Keratinocyte (primary cell): ENCODE data around the gene TMC1. TPM values are rescaled to one million over a fixed set of nuclear protein-coding genes. Genes with fewer than 3 reads are reported as not detected.

ENCODE experiments used
- DNase-seq: peaks from one replicate; pipeline ENCODE4 v3.0.0-alpha.2; 2011; ENCODE audit warnings: low read depth, missing footprints, low spot score
- FAIRE-seq: peaks from 2 replicates; lab custom pipeline; 2011; peaks lifted over from hg19 to GRCh38; lab: Jason Lieb, UNC
- H2AFZ ChIP-seq: 2 replicates; pipeline ENCODE4 v1.6.0; 2012; ENCODE audit warnings: low read length, control low read depth, inconsistent platforms; ENCODE audit not compliant: control insufficient read depth
- H3K27ac ChIP-seq: 2 replicates; pipeline ENCODE4 v1.5.1; 2011; ENCODE audit warnings: low read length; ENCODE audit not compliant: control insufficient read depth, insufficient read depth
- H3K27me3 ChIP-seq: 3 replicates; pipeline ENCODE4 v1.6.0; 2011; ENCODE audit warnings: low read length; ENCODE audit not compliant: control insufficient read depth, insufficient read depth; ENCODE audit errors: extremely low read depth
- H3K36me3 ChIP-seq, 2 experiments: 2 replicates in 1 of 2; 3 replicates in 1 of 2; pipeline ENCODE4 v1.5.1; 2011; ENCODE audit warnings: low read length in 2 of 2, mild to moderate bottlenecking in 1 of 2; ENCODE audit not compliant: control insufficient read depth in 2 of 2, insufficient read depth in 2 of 2; ENCODE audit errors: extremely low read depth in 1 of 2
- H3K4me1 ChIP-seq: 3 replicates; pipeline ENCODE4 v1.5.1; 2011; ENCODE audit warnings: low read length; ENCODE audit not compliant: control insufficient read depth, insufficient read depth; ENCODE audit errors: extremely low read depth
- H3K4me2 ChIP-seq: 3 replicates; pipeline ENCODE4 v1.6.0; 2011; ENCODE audit warnings: low read depth, low read length; ENCODE audit not compliant: control insufficient read depth, insufficient read depth; ENCODE audit errors: extremely low read depth
- H3K4me3 ChIP-seq, 3 experiments: fragments of 200-600 bp in 1 of 3; sonication (generic) in 1 of 3; 2 replicates in 2 of 3; 3 replicates in 1 of 3; pipeline ENCODE4 v1.5.1; 2011 to 2016; ENCODE audit warnings: low read length in 3 of 3, mild to moderate bottlenecking in 3 of 3, control low read depth in 2 of 3, inconsistent platforms in 1 of 3, low read depth in 1 of 3, mixed read lengths in 1 of 3, mixed run types in 1 of 3, moderate library complexity in 1 of 3; ENCODE audit not compliant: control insufficient read depth in 2 of 3, insufficient read depth in 2 of 3; ENCODE audit errors: extremely low read depth in 1 of 3
- H3K79me2 ChIP-seq: 2 replicates; pipeline ENCODE4 v1.6.0; 2012; ENCODE audit warnings: low read length; ENCODE audit not compliant: control insufficient read depth, insufficient read depth
- H3K9ac ChIP-seq: 3 replicates; pipeline ENCODE4 v1.6.0; 2011; ENCODE audit warnings: low read length; ENCODE audit not compliant: control insufficient read depth, insufficient read depth; ENCODE audit errors: extremely low read depth
- H3K9me1 ChIP-seq: 3 replicates; pipeline ENCODE4 v1.6.0; 2011; ENCODE audit warnings: low read length; ENCODE audit not compliant: control insufficient read depth, insufficient read depth; ENCODE audit errors: extremely low read depth
- H3K9me3 ChIP-seq: 2 replicates; pipeline ENCODE4 v1.5.1; 2012; ENCODE audit warnings: low read depth, low read length; ENCODE audit not compliant: control insufficient read depth
- H4K20me1 ChIP-seq: 3 replicates; pipeline ENCODE4 v1.6.0; 2011; ENCODE audit warnings: low read length; ENCODE audit not compliant: control insufficient read depth, insufficient read depth; ENCODE audit errors: extremely low read depth
- EZH2 ChIP-seq: IDR thresholded peaks from one replicate; pipeline ENCODE4 v1.6.1; 2012; ENCODE audit warnings: inconsistent platforms, mild to moderate bottlenecking, low read length, moderate library complexity
- dilution Hi-C: fragments of 300-500 bp; cut with MboI; formaldehyde crosslinking; loops from one replicate; pipeline ENCODE4 v1.7.0; 2020; ENCODE audit warnings: low sequenced_read_pairs; ENCODE audit not compliant: extremely low pct_ligation_motif_present
- polyA plus RNA-seq, 5 experiments: library from polyadenylated mRNA; depleted of rRNA in 3 of 5; stranded (reverse) in 3 of 5; stranded (forward) in 1 of 5; unstranded in 1 of 5; fragments of >200 nt; gene quantifications; 1 replicate in 1 of 5; 2 replicates in 3 of 5; 3 replicates in 1 of 5; pipeline versions ENCODE4 v1.2.1 to v1.2.3, GENCODE V29; 2011 to 2012; ENCODE audit warnings: missing spikeins in 2 of 5, low read depth in 1 of 5, low replicate concordance in 1 of 5
- TF ChIP-seq, protein P1 (sequence below), 3 experiments: IDR thresholded peaks in 1 of 3; conservative IDR thresholded peaks in 1 of 3; optimal IDR thresholded peaks in 1 of 3; 2 replicates in 2 of 3; 3 replicates in 1 of 3; pipeline versions ENCODE3 to v1.5.1; 2011; ENCODE audit warnings: low read length in 3 of 3, mild to moderate bottlenecking in 3 of 3, moderate library complexity in 2 of 3, control low read depth in 1 of 3, inconsistent platforms in 1 of 3; ENCODE audit not compliant: insufficient read depth in 2 of 3; ENCODE audit errors: extremely low read depth in 1 of 3

Gene TMC1
- polyA plus RNA-seq, 1 donor (not counting 4 experiments of a cell fraction or from before 2014, with no cell fraction given), result 0.05 TPM

DNA sequence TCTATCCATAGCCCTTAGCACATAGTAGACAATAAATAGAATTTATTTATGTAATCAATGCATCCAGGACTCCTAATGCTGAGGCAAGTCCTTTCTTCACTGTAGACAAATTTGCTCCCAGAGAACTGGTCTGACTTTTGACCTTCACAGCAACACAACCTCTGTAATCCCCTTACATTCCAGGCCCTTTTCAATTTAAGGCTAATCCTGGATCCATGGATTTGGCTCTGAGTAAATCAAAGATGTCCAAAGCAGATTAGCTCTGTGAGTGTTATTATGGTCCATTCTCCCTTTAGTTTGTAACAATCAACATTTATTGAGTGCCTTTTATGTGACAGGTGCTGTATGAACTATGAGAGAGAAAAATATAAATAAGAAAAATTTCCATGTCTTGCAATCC is 27.4 kb upstream of the TMC1 start:
- Histone ChIP-seq H2AFZ (no peak overlapping the region), H3K4me1 (no peaks in the 10 kb centered on the region), H3K36me3 (no peaks in the 10 kb centered on the region), H3K27ac (no peak overlapping the region), H3K4me2 (no peak overlapping the region), H3K4me3 (no peak overlapping the region), H3K27me3 (no peaks in the 10 kb centered on the region), H3K9me3 (no peaks in the 10 kb centered on the region), H3K9ac (no peak overlapping the region), H3K79me2 (no peaks in the 10 kb centered on the region), H4K20me1 (no peaks in the 10 kb centered on the region), H3K9me1 (no peaks in the 10 kb centered on the region)
- dilution Hi-C loops, result no loop called here
- no peak for DNase-seq
- TF ChIP-seq, protein P1, sequence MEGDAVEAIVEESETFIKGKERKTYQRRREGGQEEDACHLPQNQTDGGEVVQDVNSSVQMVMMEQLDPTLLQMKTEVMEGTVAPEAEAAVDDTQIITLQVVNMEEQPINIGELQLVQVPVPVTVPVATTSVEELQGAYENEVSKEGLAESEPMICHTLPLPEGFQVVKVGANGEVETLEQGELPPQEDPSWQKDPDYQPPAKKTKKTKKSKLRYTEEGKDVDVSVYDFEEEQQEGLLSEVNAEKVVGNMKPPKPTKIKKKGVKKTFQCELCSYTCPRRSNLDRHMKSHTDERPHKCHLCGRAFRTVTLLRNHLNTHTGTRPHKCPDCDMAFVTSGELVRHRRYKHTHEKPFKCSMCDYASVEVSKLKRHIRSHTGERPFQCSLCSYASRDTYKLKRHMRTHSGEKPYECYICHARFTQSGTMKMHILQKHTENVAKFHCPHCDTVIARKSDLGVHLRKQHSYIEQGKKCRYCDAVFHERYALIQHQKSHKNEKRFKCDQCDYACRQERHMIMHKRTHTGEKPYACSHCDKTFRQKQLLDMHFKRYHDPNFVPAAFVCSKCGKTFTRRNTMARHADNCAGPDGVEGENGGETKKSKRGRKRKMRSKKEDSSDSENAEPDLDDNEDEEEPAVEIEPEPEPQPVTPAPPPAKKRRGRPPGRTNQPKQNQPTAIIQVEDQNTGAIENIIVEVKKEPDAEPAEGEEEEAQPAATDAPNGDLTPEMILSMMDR (optimal IDR thresholded peaks at IDR 0.05 in 1 of 3, IDR thresholded peaks at IDR 0.05 in 1 of 3, conservative IDR thresholded peaks at IDR 0.05 in 1 of 3; ENCODE audit: extremely low read depth in 1 of 3, insufficient read depth in 2 of 3, low read length in 3 of 3), result no peak
- TF ChIP-seq EZH2, result no peak
- FAIRE-seq, result no peak

GRCh38 chr9:72497447-72498046 is 23.9 kb upstream of the TMC1 start:
- H3K79me2 ChIP-seq, result no peaks in the 10 kb centered on the region
- H3K27me3 ChIP-seq, result no peaks in the 10 kb centered on the region
- no peaks in the 10 kb centered on the region for H3K9me3 ChIP-seq
- no peaks in the 10 kb centered on the region for H4K20me1 ChIP-seq
- DNase-seq (no peak), FAIRE-seq (peak; percentile 29)
- H3K4me2 ChIP-seq, result peak overlapping the region; percentile 50
- no peaks in the 10 kb centered on the region for H3K4me1 ChIP-seq
- H2AFZ ChIP-seq, result peak overlapping the region; percentile 83
- no peaks in the 10 kb centered on the region for H3K9me1 ChIP-seq
- no peak for TF ChIP-seq EZH2
- TF ChIP-seq, protein P1 (optimal IDR thresholded peaks at IDR 0.05 in 1 of 3, IDR thresholded peaks at IDR 0.05 in 1 of 3, conservative IDR thresholded peaks at IDR 0.05 in 1 of 3; ENCODE audit: extremely low read depth in 1 of 3, insufficient read depth in 2 of 3, low read length in 3 of 3), result no peak
- dilution Hi-C loops, result no loop called here
- H3K4me3 ChIP-seq, result no peak overlapping the region
- no peak overlapping the region for H3K9ac ChIP-seq
- H3K36me3 ChIP-seq, result no peaks in the 10 kb centered on the region
- H3K27ac ChIP-seq, result no peak overlapping the region
